ENCODE measurements around the gene PRDM16. TPM values are rescaled to one million over a fixed set of nuclear protein-coding genes. Genes with fewer than 3 reads are reported as not detected.

Gene PRDM16
- total RNA-seq, 1 experiment from 2014 or later = 5.3 TPM

DNA sequence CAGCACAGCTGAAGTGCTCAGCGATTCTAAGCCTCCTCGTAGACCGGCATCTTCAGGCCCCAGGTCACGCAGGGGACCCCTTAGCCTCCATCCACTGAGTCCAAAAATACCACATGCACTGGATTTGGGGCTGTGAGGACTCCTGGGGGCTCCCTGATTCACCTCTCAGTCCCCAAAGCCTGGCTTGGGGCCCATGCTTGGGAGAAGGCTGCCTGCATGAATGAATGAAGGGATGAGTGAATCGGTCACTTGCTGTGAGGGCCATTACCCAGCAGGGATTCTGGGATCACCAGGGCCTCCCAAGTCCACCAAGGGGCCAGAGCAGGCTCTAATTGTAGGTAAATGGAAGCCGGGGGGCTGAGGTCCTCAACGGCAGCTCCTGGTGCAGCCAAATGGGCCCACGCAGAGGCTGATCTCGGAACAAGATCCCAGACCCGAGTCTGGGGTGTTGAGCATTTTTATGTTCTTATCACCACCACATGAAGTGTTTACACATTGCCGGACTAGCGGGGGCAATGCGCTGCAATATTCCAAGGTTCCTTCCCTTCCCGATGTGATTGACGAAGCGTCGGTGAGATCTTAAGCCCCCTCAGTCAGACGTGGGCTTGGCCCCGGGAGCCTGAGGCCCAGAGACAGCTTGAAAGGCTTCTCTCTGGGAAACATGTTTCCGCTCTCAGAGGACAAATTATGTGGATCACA, 371.9 kb downstream of the PRDM16 start:
- Mint-ChIP-seq H3K4me1 (ENCODE audit: low read depth, unreplicated experiment) (no peaks in the 10 kb centered on the region), H3K36me3 (ENCODE audit: insufficient read depth, unreplicated experiment) (no peaks in the 10 kb centered on the region), H3K4me3 (ENCODE audit: unreplicated experiment) (no peak overlapping the region), H3K9me3 (ENCODE audit: unreplicated experiment) (no peaks in the 10 kb centered on the region), H3K27me3 (ENCODE audit: insufficient read depth, unreplicated experiment) (peaks cover 3% of the 10 kb centered on the region), H3K27ac (ENCODE audit: unreplicated experiment) (no peak overlapping the region)
- no peak for DNase-seq
- POLR2A ChIA-PET = no interaction called here
- BruUV-seq (replicated peaks) = no TSS peak
- no peaks in the 10 kb centered on the region for H3K4me1 ChIP-seq
- no peaks in the 10 kb centered on the region for H3K27me3 ChIP-seq (replicated peaks; ENCODE audit: control insufficient read depth, insufficient read depth, low read length)
- CTCF ChIA-PET = no interaction called here
- no peaks in the 10 kb centered on the region for H3K36me3 ChIP-seq (ENCODE audit: control insufficient read depth, insufficient read depth, low read length)
- no peak overlapping the region for H3K4me3 ChIP-seq (ENCODE audit: low read depth, low read length)
- TF ChIP-seq, protein P1, sequence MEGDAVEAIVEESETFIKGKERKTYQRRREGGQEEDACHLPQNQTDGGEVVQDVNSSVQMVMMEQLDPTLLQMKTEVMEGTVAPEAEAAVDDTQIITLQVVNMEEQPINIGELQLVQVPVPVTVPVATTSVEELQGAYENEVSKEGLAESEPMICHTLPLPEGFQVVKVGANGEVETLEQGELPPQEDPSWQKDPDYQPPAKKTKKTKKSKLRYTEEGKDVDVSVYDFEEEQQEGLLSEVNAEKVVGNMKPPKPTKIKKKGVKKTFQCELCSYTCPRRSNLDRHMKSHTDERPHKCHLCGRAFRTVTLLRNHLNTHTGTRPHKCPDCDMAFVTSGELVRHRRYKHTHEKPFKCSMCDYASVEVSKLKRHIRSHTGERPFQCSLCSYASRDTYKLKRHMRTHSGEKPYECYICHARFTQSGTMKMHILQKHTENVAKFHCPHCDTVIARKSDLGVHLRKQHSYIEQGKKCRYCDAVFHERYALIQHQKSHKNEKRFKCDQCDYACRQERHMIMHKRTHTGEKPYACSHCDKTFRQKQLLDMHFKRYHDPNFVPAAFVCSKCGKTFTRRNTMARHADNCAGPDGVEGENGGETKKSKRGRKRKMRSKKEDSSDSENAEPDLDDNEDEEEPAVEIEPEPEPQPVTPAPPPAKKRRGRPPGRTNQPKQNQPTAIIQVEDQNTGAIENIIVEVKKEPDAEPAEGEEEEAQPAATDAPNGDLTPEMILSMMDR (IDR thresholded peaks at IDR 0.05; ENCODE audit: insufficient read depth in 1 of 2, low read depth in 1 of 2, low read length in 1 of 2, severe bottlenecking in 1 of 2, unreplicated experiment in 1 of 2) = no peak
- intact Hi-C loops (cut with micrococcal nuclease; ENCODE audit: unreplicated experiment) = no loop called here
- no peaks in the 10 kb centered on the region for H3K9me3 ChIP-seq

DNA sequence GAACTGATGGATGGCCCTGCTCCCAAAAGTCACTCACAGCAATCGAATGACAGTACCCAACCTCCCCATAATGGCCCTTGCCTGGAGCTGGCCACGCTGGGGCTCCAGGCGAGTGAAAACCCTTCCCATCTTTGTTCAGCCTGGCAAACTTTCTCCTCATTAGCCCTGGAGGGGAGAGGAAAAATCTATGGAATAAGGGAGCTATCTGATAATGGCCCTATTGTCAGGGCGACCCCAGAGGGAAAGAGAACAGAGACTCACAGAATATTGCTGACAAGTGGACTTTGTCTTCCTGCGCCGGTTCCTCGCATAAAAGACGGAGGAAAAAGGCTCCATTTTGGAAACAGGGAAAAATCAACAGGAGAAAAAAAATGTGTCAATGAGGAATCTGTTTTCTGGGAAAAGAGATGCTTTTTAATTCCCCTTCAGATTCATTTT, 372.4 kb downstream of the PRDM16 start:
- DNase-seq = no peak
- no TSS peak for BruUV-seq (replicated peaks)

GRCh38 chr1:3441880-3442279, 372.9 kb downstream of the PRDM16 start:
- TF ChIP-seq, protein P1 (IDR thresholded peaks at IDR 0.05; ENCODE audit: insufficient read depth in 1 of 2, low read depth in 1 of 2, low read length in 1 of 2, severe bottlenecking in 1 of 2, unreplicated experiment in 1 of 2) = no peak
- H3K4me3 Mint-ChIP-seq (ENCODE audit: unreplicated experiment) = no peak overlapping the region
- BruUV-seq (replicated peaks) = no TSS peak
- POLR2A ChIA-PET = no interaction called here
- intact Hi-C loops (cut with micrococcal nuclease; ENCODE audit: unreplicated experiment) = no loop called here
- Histone ChIP-seq H3K27me3 (replicated peaks; ENCODE audit: control insufficient read depth, insufficient read depth, low read length) (no peaks in the 10 kb centered on the region), H3K4me3 (ENCODE audit: low read depth, low read length) (no peak overlapping the region), H3K9me3 (no peaks in the 10 kb centered on the region), H3K36me3 (ENCODE audit: control insufficient read depth, insufficient read depth, low read length) (no peaks in the 10 kb centered on the region), H3K4me1 (no peaks in the 10 kb centered on the region)
- no peaks in the 10 kb centered on the region for H3K27me3 Mint-ChIP-seq (ENCODE audit: insufficient read depth, unreplicated experiment)
- no peaks in the 10 kb centered on the region for H3K4me1 Mint-ChIP-seq (ENCODE audit: low read depth, unreplicated experiment)
- H3K9me3 Mint-ChIP-seq (ENCODE audit: unreplicated experiment) = no peaks in the 10 kb centered on the region
- CTCF ChIA-PET = interaction anchor here (0.9 kb wide), 1 partner anchor 49 kb away, joined by 3 read pairs; no protein-coding TSS in a partner anchor
- no peak overlapping the region for H3K27ac Mint-ChIP-seq (ENCODE audit: unreplicated experiment)
- DNase-seq = no peak
- no peaks in the 10 kb centered on the region for H3K36me3 Mint-ChIP-seq (ENCODE audit: insufficient read depth, unreplicated experiment)

More for the DNA sequence above, 372.4 kb downstream of the PRDM16 start:
- TF ChIP-seq, protein P1 (IDR thresholded peaks at IDR 0.05; ENCODE audit: insufficient read depth in 1 of 2, low read depth in 1 of 2, low read length in 1 of 2, severe bottlenecking in 1 of 2, unreplicated experiment in 1 of 2) = no peak
- H3K27me3 Mint-ChIP-seq (ENCODE audit: insufficient read depth, unreplicated experiment) = no peaks in the 10 kb centered on the region
- H3K9me3 Mint-ChIP-seq (ENCODE audit: unreplicated experiment) = no peaks in the 10 kb centered on the region
- H3K9me3 ChIP-seq = no peaks in the 10 kb centered on the region
- H3K27me3 ChIP-seq (replicated peaks; ENCODE audit: control insufficient read depth, insufficient read depth, low read length) = no peaks in the 10 kb centered on the region
- H3K4me1 Mint-ChIP-seq (ENCODE audit: low read depth, unreplicated experiment) = no peaks in the 10 kb centered on the region
- POLR2A ChIA-PET = no interaction called here
- H3K36me3 Mint-ChIP-seq (ENCODE audit: insufficient read depth, unreplicated experiment) = no peaks in the 10 kb centered on the region
- CTCF ChIA-PET = interaction anchor here (0.9 kb wide), 1 partner anchor 49 kb away, joined by 3 read pairs; no protein-coding TSS in a partner anchor
- no peak overlapping the region for H3K4me3 ChIP-seq (ENCODE audit: low read depth, low read length)
- no peaks in the 10 kb centered on the region for H3K4me1 ChIP-seq
- no peak overlapping the region for H3K27ac Mint-ChIP-seq (ENCODE audit: unreplicated experiment)
- H3K36me3 ChIP-seq (ENCODE audit: control insufficient read depth, insufficient read depth, low read length) = no peaks in the 10 kb centered on the region
- no peak overlapping the region for H3K4me3 Mint-ChIP-seq (ENCODE audit: unreplicated experiment)
- intact Hi-C loops (cut with micrococcal nuclease; ENCODE audit: unreplicated experiment) = no loop called here
